HepG2 (cell line): Measurements from ENCODE around the gene KCNB1.

Experiments used
- FOXA1 ChIP-seq, 2 experiments: fragments of 450-650 bp in 1 of 2; sonication (generic) in 1 of 2; formaldehyde crosslinking in 1 of 2; IDR thresholded peaks; 2 replicates each; pipeline versions ENCODE4 v1.4.0 to v1.6.1; 2016 to 2020; ENCODE audit warnings: missing genetic modification reagents in 1 of 2
- MXI1 ChIP-seq: IDR thresholded peaks from 3 replicates; pipeline ENCODE4 v1.6.1; 2012; ENCODE audit warnings: low read depth, low read length, inconsistent platforms, borderline replicate concordance
- POLR2A ChIP-seq, 2 experiments: IDR thresholded peaks; 2 replicates each; pipeline ENCODE4 v1.6.1; 2011; ENCODE audit warnings: low read depth in 2 of 2, low read length in 2 of 2, mild to moderate bottlenecking in 1 of 2, moderate library complexity in 1 of 2; ENCODE audit not compliant: insufficient read depth in 1 of 2
- POLR2AphosphoS2 ChIP-seq: IDR thresholded peaks from 2 replicates; pipeline ENCODE4 v1.6.1; 2011; ENCODE audit warnings: low read depth, low read length, improper control_type of control experiment
- TSC22D2 ChIP-seq: sonication (generic); formaldehyde crosslinking; IDR thresholded peaks from 2 replicates; pipeline ENCODE4 v1.5.1; 2020; ENCODE audit warnings: missing genetic modification reagents, mild to moderate bottlenecking, borderline replicate concordance
- ZEB1 ChIP-seq: IDR thresholded peaks from 2 replicates; pipeline ENCODE4 v1.6.1; 2012; ENCODE audit warnings: mild to moderate bottlenecking, low read depth, inconsistent platforms; ENCODE audit not compliant: insufficient replicate concordance
- ZNF234 ChIP-seq: sonication (generic); formaldehyde crosslinking; conservative IDR thresholded peaks from 2 replicates; pipeline ENCODE4 v1.5.1; 2020; ENCODE audit warnings: mild to moderate bottlenecking, missing genetic modification reagents
- ZNF317 ChIP-seq: sonication (generic); formaldehyde crosslinking; IDR thresholded peaks from 2 replicates; pipeline ENCODE4 v1.5.0; 2020; ENCODE audit warnings: mild to moderate bottlenecking, missing genetic modification reagents
- ZNF383 ChIP-seq: sonication (generic); formaldehyde crosslinking; IDR thresholded peaks from 2 replicates; pipeline ENCODE4 v1.4.0; 2020; ENCODE audit warnings: missing genetic modification reagents, mild to moderate bottlenecking, borderline replicate concordance
- TF ChIP-seq, protein P1 (sequence below): sonication (generic); formaldehyde crosslinking; IDR thresholded peaks from 2 replicates; pipeline ENCODE4 v1.5.0; 2020; ENCODE audit warnings: mild to moderate bottlenecking, missing genetic modification reagents, moderate library complexity
- TF ChIP-seq, protein P2 (sequence below): sonication (generic); formaldehyde crosslinking; IDR thresholded peaks from 2 replicates; pipeline ENCODE4 v1.8.1; 2022; ENCODE audit warnings: low read depth, mild to moderate bottlenecking, missing genetic modification reagents
- TF ChIP-seq, protein P3 (sequence below), 2 experiments: sonication (generic) in 1 of 2; formaldehyde crosslinking in 1 of 2; IDR thresholded peaks; 2 replicates each; pipeline versions ENCODE4 v1.6.1 to v1.9.0; 2014 to 2022; ENCODE audit warnings: antibody characterized with exemption in 1 of 2, borderline replicate concordance in 1 of 2, inconsistent platforms in 1 of 2, low read depth in 1 of 2, missing genetic modification reagents in 1 of 2

DNA sequence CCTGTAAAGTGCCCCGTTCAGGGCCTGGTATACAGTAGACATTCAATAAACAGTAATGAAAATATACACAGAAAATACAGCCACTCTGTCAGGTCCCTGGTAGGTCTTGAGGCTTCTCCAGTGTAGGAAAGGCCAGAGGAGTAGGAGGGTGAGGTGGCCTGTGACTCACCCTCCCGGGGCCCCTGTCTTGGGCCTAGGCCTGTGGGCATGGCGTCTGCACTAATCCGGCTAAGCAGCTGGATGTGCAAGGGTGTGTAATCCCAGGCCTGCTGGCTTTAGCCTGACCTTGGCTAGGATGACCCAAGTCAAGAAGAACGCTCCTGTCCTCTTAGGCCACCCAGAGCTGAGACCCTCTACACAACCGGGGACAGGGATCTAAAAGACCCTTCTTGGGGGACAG, 84.9 kb downstream of the KCNB1 start:
- TF ChIP-seq FOXA1 (IDR thresholded peaks at IDR 0.05) (no peak), FOXA1 (CRISPR knock-in tag; IDR thresholded peaks at IDR 0.05) (no peak), POLR2A (IDR thresholded peaks at IDR 0.05; ENCODE audit: insufficient read depth in 1 of 2, low read depth in 2 of 2, low read length in 2 of 2) (no peak), ZEB1 (no peak), TSC22D2 (CRISPR knock-in tag) (no peak), ZNF317 (CRISPR knock-in tag) (no peak), MXI1 (no peak), ZNF383 (CRISPR knock-in tag) (no peak), ZNF234 (CRISPR knock-in tag) (no peak), POLR2AphosphoS2 (no peak)
- TF ChIP-seq, protein P1, sequence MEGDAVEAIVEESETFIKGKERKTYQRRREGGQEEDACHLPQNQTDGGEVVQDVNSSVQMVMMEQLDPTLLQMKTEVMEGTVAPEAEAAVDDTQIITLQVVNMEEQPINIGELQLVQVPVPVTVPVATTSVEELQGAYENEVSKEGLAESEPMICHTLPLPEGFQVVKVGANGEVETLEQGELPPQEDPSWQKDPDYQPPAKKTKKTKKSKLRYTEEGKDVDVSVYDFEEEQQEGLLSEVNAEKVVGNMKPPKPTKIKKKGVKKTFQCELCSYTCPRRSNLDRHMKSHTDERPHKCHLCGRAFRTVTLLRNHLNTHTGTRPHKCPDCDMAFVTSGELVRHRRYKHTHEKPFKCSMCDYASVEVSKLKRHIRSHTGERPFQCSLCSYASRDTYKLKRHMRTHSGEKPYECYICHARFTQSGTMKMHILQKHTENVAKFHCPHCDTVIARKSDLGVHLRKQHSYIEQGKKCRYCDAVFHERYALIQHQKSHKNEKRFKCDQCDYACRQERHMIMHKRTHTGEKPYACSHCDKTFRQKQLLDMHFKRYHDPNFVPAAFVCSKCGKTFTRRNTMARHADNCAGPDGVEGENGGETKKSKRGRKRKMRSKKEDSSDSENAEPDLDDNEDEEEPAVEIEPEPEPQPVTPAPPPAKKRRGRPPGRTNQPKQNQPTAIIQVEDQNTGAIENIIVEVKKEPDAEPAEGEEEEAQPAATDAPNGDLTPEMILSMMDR (CRISPR knock-in tag) = no peak
- TF ChIP-seq, protein P2, sequence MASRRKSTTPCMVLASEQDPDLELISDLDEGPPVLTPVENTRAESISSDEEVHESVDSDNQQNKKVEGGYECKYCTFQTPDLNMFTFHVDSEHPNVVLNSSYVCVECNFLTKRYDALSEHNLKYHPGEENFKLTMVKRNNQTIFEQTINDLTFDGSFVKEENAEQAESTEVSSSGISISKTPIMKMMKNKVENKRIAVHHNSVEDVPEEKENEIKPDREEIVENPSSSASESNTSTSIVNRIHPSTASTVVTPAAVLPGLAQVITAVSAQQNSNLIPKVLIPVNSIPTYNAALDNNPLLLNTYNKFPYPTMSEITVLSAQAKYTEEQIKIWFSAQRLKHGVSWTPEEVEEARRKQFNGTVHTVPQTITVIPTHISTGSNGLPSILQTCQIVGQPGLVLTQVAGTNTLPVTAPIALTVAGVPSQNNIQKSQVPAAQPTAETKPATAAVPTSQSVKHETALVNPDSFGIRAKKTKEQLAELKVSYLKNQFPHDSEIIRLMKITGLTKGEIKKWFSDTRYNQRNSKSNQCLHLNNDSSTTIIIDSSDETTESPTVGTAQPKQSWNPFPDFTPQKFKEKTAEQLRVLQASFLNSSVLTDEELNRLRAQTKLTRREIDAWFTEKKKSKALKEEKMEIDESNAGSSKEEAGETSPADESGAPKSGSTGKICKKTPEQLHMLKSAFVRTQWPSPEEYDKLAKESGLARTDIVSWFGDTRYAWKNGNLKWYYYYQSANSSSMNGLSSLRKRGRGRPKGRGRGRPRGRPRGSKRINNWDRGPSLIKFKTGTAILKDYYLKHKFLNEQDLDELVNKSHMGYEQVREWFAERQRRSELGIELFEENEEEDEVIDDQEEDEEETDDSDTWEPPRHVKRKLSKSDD (CRISPR knock-in tag) = no peak
- TF ChIP-seq, protein P3, sequence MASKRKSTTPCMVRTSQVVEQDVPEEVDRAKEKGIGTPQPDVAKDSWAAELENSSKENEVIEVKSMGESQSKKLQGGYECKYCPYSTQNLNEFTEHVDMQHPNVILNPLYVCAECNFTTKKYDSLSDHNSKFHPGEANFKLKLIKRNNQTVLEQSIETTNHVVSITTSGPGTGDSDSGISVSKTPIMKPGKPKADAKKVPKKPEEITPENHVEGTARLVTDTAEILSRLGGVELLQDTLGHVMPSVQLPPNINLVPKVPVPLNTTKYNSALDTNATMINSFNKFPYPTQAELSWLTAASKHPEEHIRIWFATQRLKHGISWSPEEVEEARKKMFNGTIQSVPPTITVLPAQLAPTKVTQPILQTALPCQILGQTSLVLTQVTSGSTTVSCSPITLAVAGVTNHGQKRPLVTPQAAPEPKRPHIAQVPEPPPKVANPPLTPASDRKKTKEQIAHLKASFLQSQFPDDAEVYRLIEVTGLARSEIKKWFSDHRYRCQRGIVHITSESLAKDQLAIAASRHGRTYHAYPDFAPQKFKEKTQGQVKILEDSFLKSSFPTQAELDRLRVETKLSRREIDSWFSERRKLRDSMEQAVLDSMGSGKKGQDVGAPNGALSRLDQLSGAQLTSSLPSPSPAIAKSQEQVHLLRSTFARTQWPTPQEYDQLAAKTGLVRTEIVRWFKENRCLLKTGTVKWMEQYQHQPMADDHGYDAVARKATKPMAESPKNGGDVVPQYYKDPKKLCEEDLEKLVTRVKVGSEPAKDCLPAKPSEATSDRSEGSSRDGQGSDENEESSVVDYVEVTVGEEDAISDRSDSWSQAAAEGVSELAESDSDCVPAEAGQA (IDR thresholded peaks at IDR 0.05; ENCODE audit: low read depth) = no peak
- TF ChIP-seq, protein P3 (CRISPR knock-in tag; IDR thresholded peaks at IDR 0.05; ENCODE audit: borderline replicate concordance) = no peak
